Transverse colon (tissue), 4 donors: Measurements from ENCODE around the gene VANGL1.

ENCODE experiments used
- POLR2A ChIP-seq: fragments of 450-650 bp; IDR thresholded peaks from one replicate; pipeline ENCODE4 v1.6.1; 2016; ENCODE audit warnings: antibody characterized with exemption, mild to moderate bottlenecking, moderate library complexity
- POLR2AphosphoS5 ChIP-seq, 3 donors: sonication (generic); formaldehyde crosslinking; IDR thresholded peaks; one replicate each; pipeline ENCODE4 v1.6.1; 2016; ENCODE audit warnings: antibody characterized with exemption in 3 of 3
- TF ChIP-seq, protein P1 (sequence below), 5 experiments: fragments of 200-600 bp in 3 of 5; fragments of 450-650 bp in 2 of 5; sonication (generic) in 3 of 5; IDR thresholded peaks; 1 replicate in 2 of 5; 2 replicates in 3 of 5; pipeline ENCODE4 v1.5.1; 2016 to 2017; ENCODE audit warnings: antibody characterized with exemption in 5 of 5, inconsistent platforms in 3 of 5, mild to moderate bottlenecking in 2 of 5, moderate library complexity in 1 of 5

DNA sequence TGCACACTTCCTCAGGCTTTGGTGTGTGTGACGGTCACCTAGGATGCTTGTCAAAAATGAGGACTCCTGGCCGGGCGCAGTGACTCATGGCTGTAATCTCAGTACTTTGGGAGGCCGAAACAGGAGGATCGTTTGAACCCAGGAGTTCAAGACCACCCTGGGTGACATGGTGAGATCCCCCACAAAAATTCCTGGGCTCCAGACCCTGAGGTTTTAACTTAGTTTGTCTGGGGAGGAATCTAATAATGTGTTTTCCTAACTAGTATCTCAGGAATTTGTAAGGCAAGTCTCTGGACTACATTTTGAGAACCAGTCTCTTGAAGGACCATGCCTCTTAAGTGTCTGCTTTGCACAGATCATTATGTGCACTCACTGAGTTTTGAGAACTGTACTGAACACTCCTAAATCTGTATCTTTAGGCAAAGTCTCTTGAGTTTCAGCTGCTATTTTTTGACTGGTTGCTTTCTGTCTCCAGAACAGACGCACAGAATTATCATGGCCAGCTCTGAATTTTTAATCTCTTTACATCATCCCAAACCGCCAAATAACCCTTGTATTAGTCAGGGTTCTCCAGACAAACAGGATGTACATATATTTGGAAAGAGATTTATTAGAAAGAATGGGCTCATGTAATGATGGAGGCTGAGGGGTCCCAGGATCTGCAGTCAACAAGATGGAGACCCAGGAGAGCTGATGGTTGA is 45.5 kb upstream of the VANGL1 start:
- TF ChIP-seq, protein P1, sequence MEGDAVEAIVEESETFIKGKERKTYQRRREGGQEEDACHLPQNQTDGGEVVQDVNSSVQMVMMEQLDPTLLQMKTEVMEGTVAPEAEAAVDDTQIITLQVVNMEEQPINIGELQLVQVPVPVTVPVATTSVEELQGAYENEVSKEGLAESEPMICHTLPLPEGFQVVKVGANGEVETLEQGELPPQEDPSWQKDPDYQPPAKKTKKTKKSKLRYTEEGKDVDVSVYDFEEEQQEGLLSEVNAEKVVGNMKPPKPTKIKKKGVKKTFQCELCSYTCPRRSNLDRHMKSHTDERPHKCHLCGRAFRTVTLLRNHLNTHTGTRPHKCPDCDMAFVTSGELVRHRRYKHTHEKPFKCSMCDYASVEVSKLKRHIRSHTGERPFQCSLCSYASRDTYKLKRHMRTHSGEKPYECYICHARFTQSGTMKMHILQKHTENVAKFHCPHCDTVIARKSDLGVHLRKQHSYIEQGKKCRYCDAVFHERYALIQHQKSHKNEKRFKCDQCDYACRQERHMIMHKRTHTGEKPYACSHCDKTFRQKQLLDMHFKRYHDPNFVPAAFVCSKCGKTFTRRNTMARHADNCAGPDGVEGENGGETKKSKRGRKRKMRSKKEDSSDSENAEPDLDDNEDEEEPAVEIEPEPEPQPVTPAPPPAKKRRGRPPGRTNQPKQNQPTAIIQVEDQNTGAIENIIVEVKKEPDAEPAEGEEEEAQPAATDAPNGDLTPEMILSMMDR (IDR thresholded peaks at IDR 0.05), result no peak
- no peak for TF ChIP-seq POLR2A
- no peak for TF ChIP-seq POLR2AphosphoS5 (IDR thresholded peaks at IDR 0.05)
